Cardiac septum (tissue), 1 donor: ENCODE data around the gene BRD4. TPM values are rescaled to one million over a fixed set of nuclear protein-coding genes. Genes with fewer than 3 reads are reported as not detected.
A peak's percentile ranks its signal among the peaks of the same experiment; 100 is the strongest.

ENCODE experiments used
- DNase-seq: peaks from one replicate; pipeline ENCODE4 v3.0.0-alpha.2; 2020; ENCODE audit warnings: low spot score
- intact Hi-C: fragments of 100-400 bp; cut with DNase I; formaldehyde crosslinking; loops from one replicate; pipeline ENCODE4 v1.14.0; 2022
- total RNA-seq: library from RNA; stranded (reverse); fragmentation: NEBNext Ultra II Directional; extraction: Animal tissue kit (Norgen Biotek cat#: 25700); gene quantifications from one replicate; pipeline ENCODE4 v1.2.1, GENCODE V29; 2021
- donor health status: DM: no; HTN: no; CAD: no.

Gene BRD4
- total RNA-seq, 1 donor from 2014 or later: 72.3 TPM

DNA sequence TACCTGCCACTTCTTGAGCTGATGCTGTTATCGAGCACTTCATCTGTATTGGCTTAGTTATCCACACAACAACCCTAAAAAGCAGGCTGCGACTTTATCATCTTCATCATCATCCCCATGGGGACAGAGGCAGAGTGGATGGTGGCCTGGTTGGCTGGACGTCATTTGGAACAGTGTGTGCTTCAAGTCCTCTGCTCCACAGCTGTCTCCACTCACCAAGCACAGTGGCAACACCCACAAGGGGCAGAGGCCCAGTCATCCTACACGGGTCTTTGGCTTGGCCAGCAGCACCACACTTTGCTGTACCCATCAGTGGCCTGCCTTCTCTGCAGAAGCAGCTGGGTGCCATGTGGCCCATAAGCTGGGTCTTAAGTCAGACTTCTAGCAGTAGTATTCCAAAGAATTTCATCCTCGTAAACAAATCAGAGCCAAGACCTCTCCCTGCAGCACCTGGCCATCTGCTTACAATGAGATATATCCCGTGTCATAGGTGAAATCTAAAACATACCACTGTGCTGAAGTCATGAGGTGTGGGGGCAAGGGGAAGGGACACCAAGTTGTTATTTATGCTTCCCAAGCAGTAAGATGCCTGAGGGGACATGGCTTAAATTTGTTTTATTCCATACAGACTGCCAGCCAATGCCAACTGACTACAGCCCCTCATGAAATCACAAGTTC lies 52.2 kb downstream of the BRD4 start:
- no peak for DNase-seq
- intact Hi-C loops: loop anchor here (2.0 to 5.0 kb wide), 3 partner anchors 13 to 52 kb away; partner anchors contain the start of gene BRD4

DNA sequence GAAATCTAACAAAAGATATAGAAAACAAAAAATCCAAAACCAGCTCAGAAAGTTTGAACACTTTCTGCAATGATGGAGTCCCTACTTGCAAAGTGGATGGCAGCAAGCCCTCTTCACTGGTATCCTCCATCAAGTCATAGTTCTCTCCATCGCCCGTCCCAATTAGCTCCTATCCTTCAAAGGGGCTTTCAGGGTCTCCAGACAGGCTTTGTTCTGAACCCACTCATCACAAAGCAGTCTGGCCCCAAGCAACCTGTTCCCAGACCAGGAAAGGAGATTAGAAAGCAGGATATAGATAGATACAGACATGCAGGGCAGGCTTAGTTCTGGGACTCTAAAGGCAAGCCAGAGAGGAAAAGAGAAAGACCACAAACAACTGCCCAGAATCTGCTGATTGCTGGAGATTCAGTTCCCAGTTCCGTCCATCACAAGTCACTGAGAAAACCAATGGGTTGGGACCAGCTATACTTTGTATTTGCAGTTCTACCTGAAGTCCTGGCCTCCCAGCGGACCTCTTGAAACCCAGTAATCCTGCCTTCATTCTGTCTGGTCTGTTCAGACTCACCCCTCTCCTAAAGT lies 52.9 kb downstream of the BRD4 start:
- DNase-seq: no peak
- intact Hi-C loops: no loop called here

DNA sequence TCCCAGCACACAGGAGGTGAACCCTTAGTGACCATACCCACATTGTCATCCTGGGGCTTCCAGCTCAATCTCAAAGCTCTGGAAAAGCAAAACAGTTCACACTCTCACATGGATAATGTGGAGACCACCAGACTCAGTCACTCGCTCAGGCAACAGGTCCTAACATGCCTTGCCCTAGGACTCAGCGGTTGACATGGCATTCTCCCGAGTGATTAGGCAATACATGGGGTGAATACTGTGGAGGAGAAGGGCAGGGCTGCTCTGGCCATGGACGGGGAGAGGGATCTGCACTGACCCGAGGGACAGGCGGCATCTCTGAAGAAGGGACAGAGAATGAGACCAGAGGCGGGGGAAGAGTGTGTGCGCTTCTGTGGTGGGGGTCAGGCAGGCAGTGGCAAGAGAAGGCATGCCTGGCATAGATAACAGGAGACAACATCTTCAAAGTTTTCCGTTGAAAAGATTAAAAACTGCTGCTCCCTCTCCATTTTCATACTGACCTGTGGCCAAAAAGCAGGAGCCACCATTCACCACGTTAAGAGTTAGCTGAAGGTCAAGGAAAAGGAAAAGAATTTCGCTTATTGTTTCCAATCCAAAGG lies 55.6 kb downstream of the BRD4 start:
- DNase-seq: no peak
- intact Hi-C loops: no loop called here

DNA sequence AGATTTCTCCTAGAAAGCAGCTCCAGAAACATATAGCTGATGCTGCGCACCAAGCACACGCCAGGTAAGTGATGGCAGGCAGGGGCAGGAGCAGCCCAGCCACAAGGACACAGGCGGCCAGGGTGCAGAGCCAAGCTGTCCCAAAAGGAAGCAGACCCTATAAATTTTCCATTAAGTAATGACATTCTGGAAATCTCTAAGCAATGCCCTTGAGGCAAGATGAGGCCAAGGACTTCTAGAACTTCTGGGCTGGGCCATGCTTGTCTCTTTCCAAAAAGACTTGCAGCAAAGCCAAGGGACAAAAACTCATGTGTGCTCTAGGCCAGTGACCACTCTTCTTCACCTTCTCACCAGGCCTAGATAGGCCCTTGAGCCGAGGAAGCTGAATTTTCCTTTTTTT lies 57.9 kb downstream of the BRD4 start:
- no peak for DNase-seq
- intact Hi-C loops: no loop called here

DNA sequence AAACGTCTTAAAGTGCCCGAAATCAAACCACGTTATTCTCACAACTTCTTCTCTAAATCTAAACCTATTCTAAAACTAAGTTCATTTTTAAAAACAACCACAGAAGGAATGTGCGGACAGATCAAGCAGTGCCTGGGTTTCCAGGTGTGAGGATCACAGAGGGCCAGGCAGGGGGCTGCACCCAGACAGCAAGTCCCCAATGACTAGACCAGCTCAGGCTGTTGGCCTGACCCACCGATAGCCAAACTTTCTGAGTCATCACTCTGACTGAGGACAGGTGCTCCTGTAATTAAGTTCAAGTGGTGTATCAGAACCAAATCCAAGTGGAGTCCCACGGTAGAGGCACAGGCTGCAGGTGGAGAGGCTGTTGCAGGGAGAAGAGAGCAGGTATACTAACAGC lies 62.5 kb downstream of the BRD4 start:
- intact Hi-C loops: no loop called here
- no peak for DNase-seq

DNA sequence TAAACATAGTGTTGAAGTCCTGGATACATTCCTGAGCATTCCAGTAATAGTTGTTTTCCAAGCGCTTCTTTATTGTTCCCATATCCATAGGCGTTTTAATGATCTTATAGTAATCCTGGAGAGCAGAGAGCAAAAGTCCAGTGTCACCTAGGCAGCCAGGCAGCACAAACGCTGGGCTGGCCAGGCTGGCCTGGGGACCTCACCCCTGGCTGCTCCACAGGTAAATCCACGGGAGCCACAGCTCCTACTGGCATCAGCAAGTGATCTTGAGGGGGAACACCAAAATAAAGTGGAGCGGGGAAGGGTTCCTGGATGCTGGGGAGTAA lies 63.4 kb downstream of the BRD4 start:
- intact Hi-C loops: no loop called here
- DNase-seq: no peak

DNA sequence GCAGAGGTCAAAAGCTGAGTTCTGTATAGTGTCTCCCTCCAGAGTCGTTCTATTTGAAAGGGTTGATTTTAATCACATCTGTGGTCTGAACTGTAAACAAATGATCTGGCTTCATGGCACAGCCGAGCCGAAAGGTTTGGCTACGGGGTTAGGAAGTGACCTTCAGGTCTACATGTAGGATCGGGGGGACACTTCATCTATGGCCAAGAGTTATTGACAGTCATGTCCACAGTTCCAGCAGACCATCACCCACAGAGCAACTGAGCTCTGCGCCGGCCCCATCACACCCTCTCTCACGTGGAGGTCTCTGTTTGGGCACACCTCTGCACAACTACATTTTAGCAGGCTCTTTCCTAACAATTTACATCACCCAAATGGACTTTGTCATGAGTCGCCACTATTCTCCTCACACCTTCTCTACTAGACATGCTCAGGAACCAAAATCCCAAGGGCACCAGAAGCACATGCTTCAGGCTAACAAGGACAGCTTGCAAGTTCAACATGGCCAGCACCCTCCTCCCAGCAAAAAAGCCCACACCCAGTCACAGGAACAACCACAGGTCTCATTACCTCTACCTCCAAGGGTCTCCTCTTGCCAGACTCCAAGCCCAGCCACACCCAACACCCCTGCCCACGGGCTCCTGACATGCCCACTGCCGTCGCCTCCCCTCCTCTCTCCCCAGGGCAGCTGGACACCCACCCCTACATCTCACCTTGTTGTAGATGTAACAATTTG lies 64.0 kb downstream of the BRD4 start:
- no peak for DNase-seq
- intact Hi-C loops: no loop called here

DNA sequence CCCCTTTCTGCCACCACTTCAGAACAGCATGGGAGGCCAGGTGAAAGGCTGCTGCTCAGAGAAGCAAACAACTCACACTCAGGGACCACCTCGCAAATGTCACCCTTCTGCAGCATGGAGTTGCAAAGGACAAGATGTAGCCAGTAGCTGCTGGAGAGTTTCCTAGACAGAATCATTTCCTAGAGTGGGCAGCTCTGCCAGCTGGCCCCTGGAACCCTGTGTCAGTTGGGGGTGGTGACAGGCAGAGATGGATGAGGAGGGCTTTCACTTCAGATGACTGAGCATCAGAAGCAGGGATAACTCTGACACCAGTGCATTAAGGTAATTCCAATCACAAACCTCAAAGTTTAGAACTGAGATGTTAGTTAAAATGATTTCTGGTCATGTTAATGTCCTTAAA lies 65.7 kb downstream of the BRD4 start:
- no peak for DNase-seq
- intact Hi-C loops: loop anchor here (2.0 kb wide), 1 partner anchor 14 kb away; no protein-coding TSS in a partner anchor

DNA sequence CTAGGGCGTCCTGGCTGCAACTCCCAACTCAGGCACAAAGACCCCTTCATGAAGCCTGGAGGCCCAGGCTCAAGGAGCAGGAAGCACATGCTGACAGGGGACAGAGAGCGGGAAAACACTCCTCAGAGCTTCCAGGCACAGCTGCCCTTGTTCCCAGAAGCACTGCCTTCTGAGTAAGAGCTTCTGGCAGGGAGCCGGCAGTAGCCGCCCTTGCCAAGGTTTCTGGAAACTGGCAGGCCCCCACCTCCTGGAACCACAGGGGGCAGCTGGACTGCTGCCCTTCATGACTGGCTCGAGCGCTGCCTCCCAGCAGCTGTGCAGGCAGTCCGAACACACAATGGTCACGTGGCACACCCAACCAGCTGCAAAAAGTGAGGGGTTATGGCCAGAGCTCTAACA lies 66.5 kb downstream of the BRD4 start:
- DNase-seq: peak; percentile 91
- intact Hi-C loops: loop anchor here (2.0 kb wide), 2 partner anchors 15 to 113 kb away; partner anchors contain the start of gene AKAP8

DNA sequence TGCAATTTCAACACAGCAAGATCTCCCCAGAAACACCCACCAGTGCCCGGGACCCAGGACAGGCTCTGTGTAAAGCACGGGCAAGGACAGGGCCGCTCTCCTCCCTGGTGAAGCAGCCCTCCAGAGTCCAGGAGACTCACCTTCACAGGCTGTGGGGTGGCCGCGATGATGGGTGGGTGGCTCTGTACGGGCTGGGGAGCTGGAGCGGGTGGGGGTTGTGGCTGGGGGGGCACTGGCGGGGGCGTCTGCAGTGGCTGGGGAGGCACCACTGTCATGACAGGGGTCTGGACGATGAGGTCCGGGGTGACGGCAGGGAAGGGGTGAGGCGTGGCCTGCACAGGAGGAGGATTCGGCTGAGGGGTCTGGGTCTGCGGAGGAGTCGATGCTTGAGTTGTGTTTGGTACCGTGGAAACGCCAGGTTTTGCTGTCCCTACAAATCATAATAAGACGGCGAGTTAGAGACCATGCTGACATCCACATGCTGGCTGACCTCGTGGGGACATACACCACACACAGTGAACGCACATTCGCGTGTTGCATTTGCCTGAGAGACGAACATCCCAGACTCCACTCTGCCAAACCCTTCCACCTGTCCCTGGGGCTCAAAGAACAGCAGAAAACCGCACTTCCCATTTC lies 67.0 kb downstream of the BRD4 start:
- intact Hi-C loops: loop anchor here (2.0 kb wide), 1 partner anchor 113 kb away; the partner anchor contains the start of gene AKAP8
- no peak for DNase-seq

DNA sequence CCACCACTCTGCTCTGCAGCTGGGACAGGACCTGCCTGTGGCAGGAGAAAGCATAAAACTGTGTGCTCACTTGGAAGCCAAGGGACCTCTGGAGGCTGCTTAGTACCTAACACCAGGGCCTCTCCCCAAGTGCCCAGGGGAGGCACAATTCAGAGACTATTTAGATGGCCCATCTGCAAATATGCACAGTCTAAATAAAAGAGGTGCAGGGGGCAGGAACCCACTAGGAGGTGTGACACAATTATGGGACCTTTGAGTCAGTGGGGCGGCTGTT lies 67.5 kb downstream of the BRD4 start:
- intact Hi-C loops: loop anchor here (1.0 to 2.0 kb wide), 2 partner anchors 114 to 291 kb away; partner anchors contain the start of gene AKAP8
- DNase-seq: no peak

DNA sequence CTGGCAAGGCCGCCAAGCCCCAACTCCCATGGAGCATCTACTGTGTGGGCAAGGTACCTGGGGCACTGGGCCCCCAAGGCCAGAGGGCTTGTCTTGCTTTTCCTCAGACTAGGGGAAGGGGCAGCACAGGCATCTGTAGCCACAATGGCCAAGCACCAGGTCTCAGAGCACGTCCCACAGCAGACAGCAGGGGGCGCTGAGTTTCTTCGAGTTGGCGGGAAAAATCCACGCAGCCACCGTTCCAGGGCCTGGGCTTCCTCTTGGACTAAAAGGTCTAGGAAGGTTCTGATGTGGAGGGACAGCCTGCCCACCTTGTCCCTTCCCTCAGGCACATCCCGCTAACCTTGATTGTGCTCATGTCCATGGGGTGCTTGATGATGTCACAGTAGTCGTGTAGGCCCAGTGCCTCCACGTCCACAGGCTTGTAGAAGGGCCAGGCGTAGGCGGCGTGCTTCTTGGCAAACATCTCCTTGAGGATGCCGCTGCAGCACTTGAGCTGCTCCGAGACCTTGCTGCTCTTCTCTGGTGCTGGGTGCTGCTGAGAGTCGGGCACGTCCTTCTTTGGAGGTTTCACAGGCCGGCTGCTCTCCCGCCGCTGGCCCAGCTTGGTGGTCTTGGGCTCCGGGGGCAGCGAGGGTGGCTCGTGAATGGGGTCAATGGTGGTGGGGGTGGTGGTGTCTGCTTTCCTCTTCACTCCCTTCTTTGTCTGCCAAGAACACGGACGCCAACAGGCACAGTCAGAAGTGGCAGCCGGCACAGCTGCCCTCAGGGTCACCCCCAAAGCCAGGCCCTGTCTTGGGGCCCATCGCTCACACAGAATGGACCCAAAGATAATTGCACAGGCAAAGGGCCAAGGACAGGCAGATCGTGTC lies 68.0 kb downstream of the BRD4 start:
- peak; percentile 87 for DNase-seq
- intact Hi-C loops: loop anchor here (1.0 to 2.0 kb wide), 2 partner anchors 115 to 292 kb away; partner anchors contain the start of gene AKAP8

DNA sequence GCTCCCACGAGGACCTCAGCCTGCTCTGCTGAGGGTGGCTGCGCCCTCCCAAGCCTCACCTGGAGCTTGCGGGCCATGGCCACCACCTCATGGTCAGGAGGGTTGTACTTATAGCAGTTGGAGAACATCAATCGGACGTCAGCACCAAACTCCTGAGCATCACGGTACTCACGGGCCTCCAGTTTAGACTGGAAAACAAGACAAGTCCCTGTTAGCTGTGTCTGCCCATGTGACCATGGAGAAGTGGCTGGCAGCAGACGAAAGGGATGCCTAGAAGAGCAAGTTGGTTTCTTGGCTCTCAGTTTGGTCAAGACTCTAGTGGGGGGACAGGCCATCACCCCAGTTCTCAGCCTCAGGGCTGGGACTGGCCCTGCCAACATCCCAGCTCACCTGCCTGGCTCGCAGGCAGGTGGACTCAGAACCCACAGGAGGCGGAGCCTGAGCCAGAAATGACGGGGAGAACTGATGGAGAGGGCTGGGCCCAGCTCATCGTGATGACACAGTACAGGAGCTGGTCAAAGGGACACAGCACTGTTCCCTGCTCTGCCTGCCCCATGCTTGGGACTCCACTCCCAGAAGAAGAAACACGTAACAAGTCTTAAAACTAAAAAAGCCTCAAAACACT lies 68.9 kb downstream of the BRD4 start:
- intact Hi-C loops: no loop called here
- no peak for DNase-seq

DNA sequence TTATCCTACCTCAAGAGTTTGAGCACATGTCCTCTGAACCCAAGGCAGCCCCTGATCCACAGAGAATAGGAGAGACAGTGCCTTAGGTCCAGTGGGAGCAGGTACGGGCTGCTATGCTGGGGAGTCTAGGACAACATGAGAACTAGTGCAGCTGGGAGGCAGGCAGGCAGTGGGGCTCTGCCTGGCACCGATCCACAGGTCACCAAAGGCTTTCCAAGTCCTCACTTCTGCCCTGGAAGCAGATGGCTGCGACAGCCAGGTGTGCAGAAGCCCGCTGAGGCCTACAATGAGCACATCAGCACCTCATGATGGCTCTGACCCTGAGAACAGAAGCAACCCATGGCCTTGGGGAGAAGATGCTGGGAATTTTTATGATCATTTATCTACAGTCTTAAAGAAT lies 70.3 kb downstream of the BRD4 start:
- DNase-seq: no peak
- intact Hi-C loops: no loop called here

DNA sequence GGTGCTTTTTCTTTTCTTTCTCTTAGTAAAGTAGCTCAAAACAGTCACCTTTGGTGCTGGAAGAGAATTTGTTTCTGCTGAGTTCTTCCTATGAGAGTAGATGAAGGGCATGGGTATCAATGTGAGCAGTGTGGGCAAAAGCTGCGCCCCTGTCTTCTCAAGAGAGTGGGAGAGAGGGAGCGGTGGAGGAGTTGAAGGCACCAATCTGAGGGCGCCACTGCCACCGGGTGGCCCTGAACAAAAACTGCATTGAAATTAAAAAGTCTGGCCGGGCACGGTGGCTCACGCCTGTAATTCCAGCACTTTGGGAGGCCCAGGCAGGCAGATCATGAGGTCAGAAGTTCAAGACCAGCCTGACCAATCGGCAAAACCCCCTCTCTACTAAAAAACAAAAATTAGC lies 71.4 kb downstream of the BRD4 start:
- intact Hi-C loops: no loop called here
- DNase-seq: no peak

DNA sequence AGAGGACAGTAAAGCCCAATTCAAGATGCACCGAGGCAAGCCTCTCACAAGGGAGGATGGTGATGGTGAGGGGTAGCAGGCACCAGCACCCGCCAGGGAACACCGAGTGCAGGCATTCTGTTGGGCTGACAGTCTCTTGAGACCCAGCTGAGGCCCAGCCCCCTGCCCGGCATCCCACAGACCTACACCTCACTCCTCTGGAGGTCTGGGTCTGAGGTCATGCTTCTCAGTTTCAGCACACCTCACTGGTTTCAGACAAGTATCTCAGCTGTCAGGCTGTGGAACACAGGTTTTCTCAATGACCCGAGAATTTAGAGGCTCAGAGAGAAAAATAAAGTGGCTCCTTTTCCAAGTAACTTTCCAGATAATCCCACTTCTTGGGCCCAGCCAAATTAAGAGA lies 72.4 kb downstream of the BRD4 start:
- intact Hi-C loops: no loop called here
- DNase-seq: no peak

DNA sequence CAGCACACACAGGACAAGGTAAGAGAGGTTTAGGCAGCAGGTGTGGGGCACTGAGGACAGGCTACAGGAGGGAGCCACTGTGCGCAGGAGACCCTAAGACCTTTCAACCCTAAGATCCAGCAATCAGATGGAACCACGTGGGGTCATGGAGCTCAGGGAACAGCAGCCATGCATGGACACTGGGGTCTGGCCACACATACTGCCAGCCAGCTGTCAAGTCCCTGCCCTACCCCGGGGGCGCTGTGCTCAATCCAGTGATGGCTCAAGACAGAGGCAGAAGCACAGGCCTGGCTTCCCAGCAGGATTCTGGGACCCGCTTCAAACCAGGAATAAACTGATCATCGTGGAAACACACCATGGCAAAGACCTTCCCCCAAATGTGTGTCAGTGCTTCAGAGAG lies 74.6 kb downstream of the BRD4 start:
- no peak for DNase-seq
- intact Hi-C loops: no loop called here

DNA sequence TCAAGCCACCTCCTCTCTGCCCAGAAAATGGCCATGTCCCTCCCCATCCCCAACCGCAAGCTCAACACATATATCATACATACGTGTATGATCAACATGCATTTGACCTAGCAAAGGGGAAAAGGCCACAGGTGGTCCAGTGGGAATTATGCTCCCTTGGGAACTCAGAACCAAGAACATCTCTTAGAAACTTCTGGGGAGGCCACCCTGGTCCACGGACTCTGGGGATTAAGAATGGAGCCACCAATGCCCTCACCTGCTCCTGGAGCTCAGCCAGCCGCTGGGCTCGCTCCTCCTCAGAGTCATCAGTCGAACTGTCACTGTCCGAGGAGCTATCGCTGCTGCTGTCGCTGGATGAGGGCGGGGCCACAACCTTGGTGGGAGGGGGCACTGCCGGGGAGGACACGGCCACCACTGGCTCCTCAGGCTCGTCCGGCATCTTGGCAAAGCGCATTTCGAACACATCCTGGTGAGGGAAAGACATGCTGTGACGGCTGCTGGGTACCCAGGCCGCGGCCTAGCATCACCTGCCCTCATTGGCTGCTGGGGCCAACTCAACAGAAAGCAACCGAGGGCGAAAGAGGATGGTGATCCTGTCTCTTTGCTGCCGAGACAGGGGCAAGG lies 75.5 kb downstream of the BRD4 start:
- no peak for DNase-seq
- intact Hi-C loops: no loop called here
